ENCODE measurements around the gene ZCCHC17.
A peak's percentile ranks its signal among the peaks of the same experiment; 100 is the strongest.
"Not testable (repeated sequence)": the region's sequence is repeated elsewhere in the genome, so short reads cannot be mapped to it uniquely, and the experiment has no call there.

The ZCCHC17 gene

GRCh38 chr1:31371121-31371959 is 74.5 kb downstream of the ZCCHC17 start:
- no peak for DNase-seq (ENCODE audit: low spot score)

- no peak for DNase-seq (ENCODE audit: low spot score)
Observed at GRCh38 chr1:31372051-31372450, 75.2 kb downstream of the ZCCHC17 start.

- no peak for DNase-seq (ENCODE audit: low spot score)
Observed at GRCh38 chr1:31372751-31373055, 75.9 kb downstream of the ZCCHC17 start.

- peak; percentile 47 for DNase-seq (ENCODE audit: low spot score)
Observed at GRCh38 chr1:31373056-31373896, 76.4 kb downstream of the ZCCHC17 start, which contains the start of gene FABP3. TSS of gene FABP3 (minus strand) at chr1:31373076. CDS start at chr1:31373014, 62 bp downstream.

GRCh38 chr1:31373897-31374486 is 77.2 kb downstream of the ZCCHC17 start:
- no peak for DNase-seq (ENCODE audit: low spot score)

GRCh38 chr1:31374511-31375196 is 77.8 kb downstream of the ZCCHC17 start:
- DNase-seq (ENCODE audit: low spot score), result no peak

- no peak for DNase-seq (ENCODE audit: low spot score)
Observed at GRCh38 chr1:31376375-31377134, 79.7 kb downstream of the ZCCHC17 start.

GRCh38 chr1:31377364-31377863 is 80.6 kb downstream of the ZCCHC17 start:
- DNase-seq (ENCODE audit: low spot score), result no peak

GRCh38 chr1:31378001-31378400 is 81.2 kb downstream of the ZCCHC17 start:
- no peak for DNase-seq (ENCODE audit: low spot score)

- DNase-seq (ENCODE audit: low spot score), result no peak
Observed at GRCh38 chr1:31380181-31380580, 83.3 kb downstream of the ZCCHC17 start.

GRCh38 chr1:31381394-31382294 is 84.8 kb downstream of the ZCCHC17 start:
- DNase-seq (ENCODE audit: low spot score), result no peak

GRCh38 chr1:31382379-31382989 is 85.7 kb downstream of the ZCCHC17 start:
- no peak for DNase-seq (ENCODE audit: low spot score)

- DNase-seq (ENCODE audit: low spot score), result no peak
Observed at GRCh38 chr1:31383967-31384366, 87.1 kb downstream of the ZCCHC17 start.

GRCh38 chr1:31386576-31387243 is 89.9 kb downstream of the ZCCHC17 start:
- not testable (repeated sequence) for DNase-seq (ENCODE audit: low spot score)

- no peak for DNase-seq (ENCODE audit: low spot score)
Observed at GRCh38 chr1:31387612-31388011, 90.8 kb downstream of the ZCCHC17 start.

GRCh38 chr1:31389616-31390015 is 92.8 kb downstream of the ZCCHC17 start:
- no peak for DNase-seq (ENCODE audit: low spot score)

GRCh38 chr1:31390071-31390470 is 93.2 kb downstream of the ZCCHC17 start:
- DNase-seq (ENCODE audit: low spot score), result no peak

GRCh38 chr1:31393463-31393862 is 96.6 kb downstream of the ZCCHC17 start:
- DNase-seq (ENCODE audit: low spot score), result no peak

GRCh38 chr1:31394584-31395193 is 97.9 kb downstream of the ZCCHC17 start:
- peak; percentile 82 for DNase-seq (ENCODE audit: low spot score)
